IMR-90 (cell line): ENCODE measurements around the gene TFIP11. TPM values are rescaled to one million over a fixed set of nuclear protein-coding genes. Genes with fewer than 3 reads are reported as not detected.

Experiments used
- ATAC-seq: fragments of 200-7000 bp; cut with Tn5 transposase; 2 replicates; pipeline ENCODE4 v1.9.1; 2020; ENCODE audit warnings: low read depth, mild to moderate bottlenecking, moderate library complexity
- BruUV-seq: library from RNA; stranded (reverse); fragments of 400-500 nt; replicated peaks from 2 replicates; lab custom pipeline; 2021; lab: Mats Ljungman, UMichigan
- CTCF ChIA-PET: fragments of 300-600 bp; formaldehyde crosslinking; extraction: SDS; loops from one replicate; lab custom pipeline; 2021; ENCODE audit warnings: antibody characterized with exemption; lab: Yijun Ruan, JAX
- POLR2A ChIA-PET: fragments of 300-600 bp; sonication (Branson Sonifier 250); formaldehyde crosslinking; loops from one replicate; lab custom pipeline; 2022; ENCODE audit warnings: antibody characterized with exemption; ENCODE audit not compliant: unreplicated experiment; lab: Charles Lee
- DNase-seq: peaks from one replicate; pipeline ENCODE4 v3.0.0; 2013
- H2AFZ ChIP-seq: replicated peaks from 2 replicates; pipeline ENCODE3; 2013; ENCODE audit warnings: low read length, mild to moderate bottlenecking; ENCODE audit not compliant: poor library complexity
- H2AK5ac ChIP-seq: 2 replicates; pipeline ENCODE4 v1.6.1; 2013; ENCODE audit warnings: low read depth, low read length, inconsistent platforms
- H2AK9ac ChIP-seq: replicated peaks from 2 replicates; pipeline ENCODE3; 2013; ENCODE audit warnings: mild to moderate bottlenecking, low read depth, low read length, moderate library complexity; ENCODE audit not compliant: poor library complexity
- H2BK120ac ChIP-seq: 2 replicates; pipeline ENCODE4 v1.6.1; 2013; ENCODE audit warnings: low read depth, low read length, inconsistent platforms
- H2BK15ac ChIP-seq: 3 replicates; pipeline ENCODE4 v1.6.1; 2013; ENCODE audit warnings: low read depth, low read length, inconsistent platforms
- H2BK20ac ChIP-seq: 2 replicates; pipeline ENCODE4 v1.6.1; 2013; ENCODE audit warnings: low read depth, mild to moderate bottlenecking, inconsistent platforms, low read length, moderate library complexity
- H2BK5ac ChIP-seq: 2 replicates; pipeline ENCODE4 v1.6.1; 2013; ENCODE audit warnings: mild to moderate bottlenecking, low read depth, low read length, inconsistent platforms; ENCODE audit not compliant: poor library complexity, severe bottlenecking
- H3K14ac ChIP-seq: replicated peaks from 2 replicates; pipeline ENCODE4 v1.6.1; 2013; ENCODE audit warnings: low read depth, low read length, inconsistent platforms
- H3K18ac ChIP-seq: 2 replicates; pipeline ENCODE4 v1.6.1; 2013; ENCODE audit warnings: low read depth, low read length, control low read depth
- H3K23ac ChIP-seq: 2 replicates; pipeline ENCODE4 v1.6.1; 2013; ENCODE audit warnings: low read depth, low read length, inconsistent platforms
- H3K27ac ChIP-seq: 2 replicates; pipeline ENCODE4 v1.5.1; 2013; ENCODE audit warnings: mild to moderate bottlenecking, control low read depth, low read length; ENCODE audit not compliant: insufficient read depth
- H3K27me3 ChIP-seq: 2 replicates; pipeline ENCODE4 v1.6.1; 2013; ENCODE audit warnings: low read length; ENCODE audit not compliant: control insufficient read depth, insufficient read depth
- H3K36me3 ChIP-seq: 2 replicates; pipeline ENCODE4 v1.6.1; 2013; ENCODE audit warnings: low read length, mixed read lengths; ENCODE audit not compliant: control insufficient read depth, insufficient read depth
- H3K4ac ChIP-seq: 2 replicates; pipeline ENCODE4 v1.6.1; 2013; ENCODE audit warnings: low read depth, low read length, inconsistent platforms
- H3K4me1 ChIP-seq: 2 replicates; pipeline ENCODE4 v1.6.1; 2013; ENCODE audit warnings: low read length, mixed read lengths; ENCODE audit not compliant: control insufficient read depth, insufficient read depth
- H3K4me2 ChIP-seq: 2 replicates; pipeline ENCODE4 v1.6.1; 2013; ENCODE audit warnings: low read depth, mild to moderate bottlenecking, control low read depth, low read length, moderate library complexity
- H3K4me3 ChIP-seq: 2 replicates; pipeline ENCODE4 v1.5.1; 2013; ENCODE audit warnings: low read depth, mild to moderate bottlenecking, control low read depth, low read length, moderate library complexity; ENCODE audit not compliant: insufficient read depth
- H3K56ac ChIP-seq: 2 replicates; pipeline ENCODE4 v1.6.1; 2013; ENCODE audit warnings: low read length, inconsistent platforms; ENCODE audit not compliant: insufficient read depth; ENCODE audit errors: extremely low read depth
- H3K79me1 ChIP-seq, 2 experiments: 2 replicates each; pipeline ENCODE4 v1.6.1; 2013; ENCODE audit warnings: low read length in 2 of 2, inconsistent platforms in 1 of 2, low read depth in 1 of 2
- H3K9ac ChIP-seq: 2 replicates; pipeline ENCODE4 v1.6.1; 2013; ENCODE audit warnings: low read depth, low read length, control low read depth
- H3K9me1 ChIP-seq: 2 replicates; pipeline ENCODE4 v1.6.1; 2013; ENCODE audit warnings: low read length, inconsistent platforms; ENCODE audit not compliant: insufficient read depth
- H3K9me3 ChIP-seq: 2 replicates; pipeline ENCODE4 v1.6.1; 2013; ENCODE audit warnings: low read length; ENCODE audit not compliant: control insufficient read depth, insufficient read depth
- H4K20me1 ChIP-seq: 2 replicates; pipeline ENCODE4 v1.6.1; 2013; ENCODE audit warnings: low read length, inconsistent platforms; ENCODE audit not compliant: insufficient read depth
- H4K5ac ChIP-seq: 2 replicates; pipeline ENCODE4 v1.6.1; 2013; ENCODE audit warnings: mild to moderate bottlenecking, low read depth, low read length, control low read depth
- H4K8ac ChIP-seq, 2 experiments: 2 replicates each; pipeline ENCODE4 v1.6.1; 2013; ENCODE audit warnings: low read depth in 2 of 2, low read length in 2 of 2, control low read depth in 1 of 2, inconsistent platforms in 1 of 2
- H4K91ac ChIP-seq: 2 replicates; pipeline ENCODE4 v1.6.1; 2013; ENCODE audit warnings: low read depth, low read length, inconsistent platforms; ENCODE audit not compliant: insufficient read depth
- CHD1 ChIP-seq: IDR thresholded peaks from 2 replicates; pipeline ENCODE4 v1.6.1; 2012; ENCODE audit warnings: low read depth, low read length, improper control_type of control experiment
- FOS ChIP-seq: fragments of 150-350 bp; IDR thresholded peaks from 2 replicates; pipeline ENCODE4 v1.6.1; 2016; ENCODE audit warnings: low read depth, low read length
- MXI1 ChIP-seq: IDR thresholded peaks from 2 replicates; pipeline ENCODE4 v1.6.1; 2012; ENCODE audit warnings: low read depth, mild to moderate bottlenecking, low read length, moderate library complexity, borderline replicate concordance
- RCOR1 ChIP-seq: IDR thresholded peaks from 2 replicates; pipeline ENCODE4 v1.6.1; 2012; ENCODE audit warnings: mild to moderate bottlenecking, low read length, improper control_type of control experiment; ENCODE audit not compliant: insufficient replicate concordance
- WGBS, 2 experiments: methylation state at CpG; one replicate each; pipeline versions ENCODE4 v1.1.5 to v1.1.7; 2013; ENCODE audit warnings: missing lambda C conversion rate in 2 of 2; ENCODE audit not compliant: insufficient read length in 1 of 2; ENCODE audit errors: extremely low coverage in 2 of 2; 5-methylcytosine and 5-hydroxymethylcytosine counted together
- dilution Hi-C: fragments of 300-500 bp; cut with HindIII; formaldehyde crosslinking; loops from one replicate; pipeline ENCODE4 v1.14.3; 2018; ENCODE audit warnings: low sequenced_read_pairs; ENCODE audit not compliant: unreplicated experiment
- in situ Hi-C: fragments of 300-500 bp; cut with MboI; formaldehyde crosslinking; loops from 3 replicates; pipeline ENCODE4 v1.14.3; 2019; ENCODE audit warnings: low sequenced_read_pairs, inconsistent platforms, mixed read lengths
- intact Hi-C: fragments of 100-400 bp; cut with micrococcal nuclease; formaldehyde crosslinking; loops from 2 replicates; pipeline ENCODE4 v1.10.0; 2022
- polyA plus RNA-seq, 3 experiments: library from polyadenylated mRNA; depleted of rRNA; stranded (reverse); fragments of >200 nt; gene quantifications; 2 replicates each; pipeline ENCODE4 v1.2.3, GENCODE V29; 2012; ENCODE audit warnings: low replicate concordance in 1 of 3
- total RNA-seq: library from RNA; depleted of rRNA; stranded (reverse); fragments of >200 nt; gene quantifications from 2 replicates; pipeline ENCODE4 v1.2.3, GENCODE V29; 2012
- TF ChIP-seq, protein P1 (sequence below): fragments of 150-350 bp; IDR thresholded peaks from 2 replicates; pipeline ENCODE4 v1.6.1; 2017; ENCODE audit warnings: mild to moderate bottlenecking, antibody characterized with exemption, low read length, low read depth

The TFIP11 gene
- total and polyA plus RNA-seq, 2 of the 4 experiments (the other 2 are of a cell fraction) = 22.5 to 43.2 TPM

DNA sequence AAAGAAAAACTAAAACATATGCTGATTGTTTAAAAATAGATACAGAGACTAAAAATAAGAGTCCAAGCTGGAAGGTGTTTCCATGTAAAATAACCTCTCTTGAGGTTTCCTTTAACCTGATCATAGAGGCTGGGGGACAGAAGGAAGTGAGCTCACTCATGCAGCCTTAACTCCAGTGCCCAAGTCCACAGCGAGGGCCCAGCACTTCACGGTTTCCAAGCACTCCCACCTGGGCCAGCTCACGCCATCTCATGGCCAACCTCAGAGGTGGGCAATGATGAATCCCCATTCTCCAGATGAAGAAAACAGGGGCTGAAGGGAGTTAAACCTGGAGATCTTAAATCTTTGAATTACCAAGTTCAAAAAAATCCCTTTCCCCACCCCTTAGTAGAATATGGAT lies 14.9 kb upstream of the TFIP11 start:
- Histone ChIP-seq H2AFZ (no peak overlapping the region), H3K36me3 (peaks cover 21% of the 10 kb centered on the region), H3K4me1 (no peaks in the 10 kb centered on the region), H4K91ac (no peak overlapping the region), H3K79me1 (peaks cover 0 to 11% of the 10 kb centered on the region in 2 experiments; a peak in 2 of 4 replicates), H3K14ac (no peak overlapping the region), H2BK5ac (no peak overlapping the region), H3K27ac (no peak overlapping the region), H2BK120ac (no peak overlapping the region), H3K9me3 (no peaks in the 10 kb centered on the region), H2BK15ac (no peak overlapping the region), H4K20me1 (no peaks in the 10 kb centered on the region), H3K9me1 (peaks cover 3% of the 10 kb centered on the region; the same call in 1 of the 2 replicates), H3K27me3 (no peaks in the 10 kb centered on the region), H3K4me3 (no peak overlapping the region), H2BK20ac (no peak overlapping the region), H3K4ac (no peak overlapping the region), H4K5ac (no peak overlapping the region), H2AK9ac (no peak overlapping the region), H3K9ac (no peak overlapping the region), H2AK5ac (no peak overlapping the region), H3K56ac (no peak overlapping the region), H3K18ac (no peak overlapping the region), H4K8ac (no peak overlapping the region), H3K4me2 (no peak overlapping the region), H3K23ac (no peak overlapping the region)
- TF ChIP-seq RCOR1 (no peak), MXI1 (no peak), FOS (no peak), CHD1 (no peak)
- TF ChIP-seq, protein P1, sequence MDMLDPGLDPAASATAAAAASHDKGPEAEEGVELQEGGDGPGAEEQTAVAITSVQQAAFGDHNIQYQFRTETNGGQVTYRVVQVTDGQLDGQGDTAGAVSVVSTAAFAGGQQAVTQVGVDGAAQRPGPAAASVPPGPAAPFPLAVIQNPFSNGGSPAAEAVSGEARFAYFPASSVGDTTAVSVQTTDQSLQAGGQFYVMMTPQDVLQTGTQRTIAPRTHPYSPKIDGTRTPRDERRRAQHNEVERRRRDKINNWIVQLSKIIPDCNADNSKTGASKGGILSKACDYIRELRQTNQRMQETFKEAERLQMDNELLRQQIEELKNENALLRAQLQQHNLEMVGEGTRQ = no peak
- in situ Hi-C loops (no loop called here), dilution Hi-C loops (no loop called here), intact Hi-C loops (no loop called here)
- no peak for DNase-seq
- WGBS, 2 experiments = no CpG with 5 or more reads among the region's 3 CpGs
- BruUV-seq = no TSS peak
- POLR2A ChIA-PET = no interaction called here
- CTCF ChIA-PET = no interaction called here
- no peak for ATAC-seq
